Tibial nerve (tissue), 4 donors: ENCODE data around the gene XPNPEP1. TPM values are rescaled to one million over a fixed set of nuclear protein-coding genes. Genes with fewer than 3 reads are reported as not detected.

ENCODE experiments used
- DNase-seq, 2 donors: peaks; one replicate each; pipeline ENCODE4 v3.0.0-alpha.2; 2019; ENCODE audit warnings: low spot score in 2 of 2
- H3K27ac ChIP-seq, 4 donors: fragments of 200-600 bp; sonication (generic) in 3 of 4; one replicate each; pipeline ENCODE4 v1.5.1; 2017 to 2019; ENCODE audit warnings: mild to moderate bottlenecking in 1 of 4
- H3K27me3 ChIP-seq, 2 donors: fragments of 200-600 bp; sonication (generic) in 1 of 2; one replicate each; pipeline versions ENCODE4 v1.5.1 to v1.6.0; 2017 to 2019
- H3K36me3 ChIP-seq, 3 donors: fragments of 200-600 bp; sonication (generic); one replicate each; pipeline ENCODE4 v1.5.1; 2018 to 2019
- H3K4me1 ChIP-seq, 4 donors: fragments of 200-600 bp; sonication (generic) in 3 of 4; one replicate each; pipeline ENCODE4 v1.5.1; 2017 to 2019
- H3K4me3 ChIP-seq, 4 donors: fragments of 200-600 bp; sonication (generic) in 3 of 4; one replicate each; pipeline ENCODE4 v1.5.1; 2017 to 2019; ENCODE audit warnings: mild to moderate bottlenecking in 1 of 4, moderate library complexity in 1 of 4
- H3K9me3 ChIP-seq, 4 donors: fragments of 200-600 bp; sonication (generic) in 3 of 4; one replicate each; pipeline ENCODE4 v1.5.1; 2017 to 2019
- EP300 ChIP-seq, 2 donors: sonication (generic); formaldehyde crosslinking; IDR thresholded peaks; one replicate each; pipeline ENCODE4 v1.6.1; 2017; ENCODE audit warnings: antibody characterized with exemption in 2 of 2, mild to moderate bottlenecking in 1 of 2
- POLR2A ChIP-seq, 2 donors: fragments of 450-650 bp; IDR thresholded peaks; one replicate each; pipeline ENCODE4 v1.6.1; 2017; ENCODE audit warnings: antibody characterized with exemption in 2 of 2, mild to moderate bottlenecking in 2 of 2, moderate library complexity in 2 of 2
- WGBS, 2 donors: methylation state at CpG; one replicate each; pipeline ENCODE4 v1.1.5; 2018; 5-methylcytosine and 5-hydroxymethylcytosine counted together
- total RNA-seq, 4 donors: library from RNA; depleted of rRNA; stranded (reverse); fragments of >200 nt; gene quantifications; one replicate each; pipeline ENCODE4 v1.1.0, GENCODE V29; 2016
- TF ChIP-seq, protein P1 (sequence below), 5 experiments: fragments of 200-600 bp in 3 of 5; fragments of 450-650 bp in 2 of 5; sonication (generic) in 3 of 5; IDR thresholded peaks; one replicate each; pipeline ENCODE4 v1.5.1; 2016 to 2019; ENCODE audit warnings: antibody characterized with exemption in 5 of 5, mild to moderate bottlenecking in 3 of 5, moderate library complexity in 2 of 5

XPNPEP1 gene
- total RNA-seq, 4 donors from 2014 or later, result 41.0 to 99.3 (median 62.4) TPM

GRCh38 chr10:109962247-109962646, 38.9 kb upstream of the XPNPEP1 start:
- no peaks in the 10 kb centered on the region for H3K27me3 ChIP-seq
- H3K4me1 ChIP-seq, result peaks cover 0 to 44% (median 12%) of the 10 kb centered on the region in 4 donors
- WGBS, 2 donors, result 87 to 94% methylated on average over 1 of the region's 1 CpG
- H3K4me3 ChIP-seq, result no peak overlapping the region
- H3K36me3 ChIP-seq, result no peaks in the 10 kb centered on the region
- H3K27ac ChIP-seq, result peak overlapping the region in 1 of 4 donors; percentile 45
- no peaks in the 10 kb centered on the region for H3K9me3 ChIP-seq
- TF ChIP-seq POLR2A (IDR thresholded peaks at IDR 0.05) (no peak), EP300 (IDR thresholded peaks at IDR 0.05) (no peak)
- TF ChIP-seq, protein P1, sequence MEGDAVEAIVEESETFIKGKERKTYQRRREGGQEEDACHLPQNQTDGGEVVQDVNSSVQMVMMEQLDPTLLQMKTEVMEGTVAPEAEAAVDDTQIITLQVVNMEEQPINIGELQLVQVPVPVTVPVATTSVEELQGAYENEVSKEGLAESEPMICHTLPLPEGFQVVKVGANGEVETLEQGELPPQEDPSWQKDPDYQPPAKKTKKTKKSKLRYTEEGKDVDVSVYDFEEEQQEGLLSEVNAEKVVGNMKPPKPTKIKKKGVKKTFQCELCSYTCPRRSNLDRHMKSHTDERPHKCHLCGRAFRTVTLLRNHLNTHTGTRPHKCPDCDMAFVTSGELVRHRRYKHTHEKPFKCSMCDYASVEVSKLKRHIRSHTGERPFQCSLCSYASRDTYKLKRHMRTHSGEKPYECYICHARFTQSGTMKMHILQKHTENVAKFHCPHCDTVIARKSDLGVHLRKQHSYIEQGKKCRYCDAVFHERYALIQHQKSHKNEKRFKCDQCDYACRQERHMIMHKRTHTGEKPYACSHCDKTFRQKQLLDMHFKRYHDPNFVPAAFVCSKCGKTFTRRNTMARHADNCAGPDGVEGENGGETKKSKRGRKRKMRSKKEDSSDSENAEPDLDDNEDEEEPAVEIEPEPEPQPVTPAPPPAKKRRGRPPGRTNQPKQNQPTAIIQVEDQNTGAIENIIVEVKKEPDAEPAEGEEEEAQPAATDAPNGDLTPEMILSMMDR (IDR thresholded peaks at IDR 0.05), result no peak
- DNase-seq, result no peak

DNA sequence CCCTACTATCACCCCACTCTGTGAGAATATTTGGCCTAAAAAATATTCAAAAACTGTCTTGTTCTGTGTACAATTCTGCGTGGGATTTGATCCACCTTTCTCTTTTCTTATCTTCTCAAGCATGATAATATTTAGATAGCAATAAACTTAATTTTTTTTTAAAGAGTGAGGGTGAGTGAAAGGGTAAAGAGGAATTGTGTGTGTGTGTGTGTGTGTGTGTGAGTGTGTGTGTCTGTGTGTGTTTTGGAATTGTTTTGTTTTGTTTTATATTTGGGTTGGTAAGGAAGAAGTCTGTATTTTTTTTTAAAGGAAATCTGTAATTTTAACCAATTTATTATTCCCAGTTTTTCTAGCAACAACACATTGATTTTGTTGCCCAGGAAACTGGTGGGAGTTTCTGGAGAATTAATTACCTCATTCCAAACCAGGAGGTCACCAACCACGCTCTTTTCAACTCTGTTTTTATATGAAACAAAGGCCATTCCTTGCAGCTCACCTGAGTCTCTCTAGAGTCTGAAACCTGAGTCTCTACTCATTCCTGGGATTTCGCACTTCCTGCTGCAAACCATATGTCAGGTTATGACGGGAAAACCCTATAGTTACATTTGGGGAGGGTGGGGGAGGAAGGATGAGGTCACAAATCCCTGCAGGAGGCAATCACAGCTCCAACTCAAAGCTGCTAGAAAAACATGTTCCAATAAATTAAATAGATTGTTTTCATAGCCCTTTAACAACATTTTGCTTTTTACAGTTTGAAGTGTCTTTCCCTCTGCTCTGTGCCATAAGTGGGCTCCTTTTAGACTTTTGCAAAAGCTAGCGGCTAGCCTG, 38.1 kb upstream of the XPNPEP1 start:
- peak overlapping the region in 2 of 4 donors; percentile 25 to 42 for H3K27ac ChIP-seq
- H3K4me1 ChIP-seq, result peaks cover 0 to 36% (median 7%) of the 10 kb centered on the region in 4 donors
- 63% methylated on average over 5 of the region's 5 CpGs for WGBS, 2 donors
- H3K4me3 ChIP-seq, result no peak overlapping the region
- H3K27me3 ChIP-seq, result no peaks in the 10 kb centered on the region
- H3K9me3 ChIP-seq, result no peaks in the 10 kb centered on the region
- no peak for DNase-seq
- no peaks in the 10 kb centered on the region for H3K36me3 ChIP-seq
- TF ChIP-seq, protein P1 (IDR thresholded peaks at IDR 0.05), result no peak
- TF ChIP-seq POLR2A (IDR thresholded peaks at IDR 0.05) (no peak), EP300 (IDR thresholded peaks at IDR 0.05) (no peak)

- TF ChIP-seq POLR2A (IDR thresholded peaks at IDR 0.05) (no peak), EP300 (IDR thresholded peaks at IDR 0.05) (no peak)
- TF ChIP-seq, protein P1 (IDR thresholded peaks at IDR 0.05), result no peak
- WGBS, 2 donors, result 51 to 65% methylated on average over 2 of the region's 2 CpGs
- Histone ChIP-seq H3K36me3 (no peaks in the 10 kb centered on the region), H3K4me1 (peaks cover 0 to 35% (median 7%) of the 10 kb centered on the region in 4 donors), H3K4me3 (no peak overlapping the region), H3K27me3 (no peaks in the 10 kb centered on the region), H3K27ac (peak overlapping the region in 2 of 4 donors; percentile 25 to 42), H3K9me3 (no peaks in the 10 kb centered on the region)
- no peak for DNase-seq
Measured at GRCh38 chr10:109960682-109961081, 37.4 kb upstream of the XPNPEP1 start.

DNA sequence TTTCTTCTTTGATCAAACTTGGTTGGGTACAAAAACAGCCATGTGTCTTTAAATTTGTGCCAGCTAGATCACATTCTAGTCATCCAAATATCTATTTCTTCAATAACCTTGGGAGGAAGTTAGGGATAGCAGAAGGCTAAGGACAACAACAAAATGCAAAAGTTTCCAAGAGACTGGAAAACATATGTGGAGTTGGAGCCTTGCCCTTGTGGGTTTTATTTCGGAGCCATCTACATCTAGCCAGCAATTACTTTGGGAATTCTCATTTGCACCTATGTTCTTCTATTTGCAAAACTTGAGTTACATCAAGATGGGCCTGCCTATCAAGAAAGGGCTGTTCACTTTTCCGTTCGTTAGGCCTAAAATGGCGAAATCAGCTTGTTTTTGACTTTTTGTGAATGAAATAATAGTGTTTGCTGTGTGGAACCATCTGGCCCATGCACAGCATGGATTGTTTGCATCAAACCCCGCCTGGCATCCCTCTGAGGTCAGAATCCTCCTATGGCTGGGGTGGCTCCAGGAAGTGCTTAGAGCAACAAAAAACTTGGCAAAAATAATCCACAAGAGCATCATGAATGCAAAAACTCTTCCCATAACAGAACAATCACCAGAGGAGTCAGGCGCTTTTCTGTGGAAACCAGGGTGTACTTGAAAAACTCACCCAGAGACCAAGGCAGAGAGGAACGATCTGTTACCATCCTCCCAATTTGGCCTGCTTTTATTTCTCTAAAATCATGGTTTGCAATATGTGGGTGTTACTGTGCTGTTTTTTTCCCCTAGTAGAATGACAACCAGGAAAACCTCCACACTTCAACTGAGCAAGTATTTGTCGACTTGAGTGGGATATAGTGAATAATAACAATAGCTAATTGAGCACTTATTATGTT, 36.2 kb upstream of the XPNPEP1 start:
- WGBS, 2 donors, result 79 to 82% methylated on average over 8 of the region's 8 CpGs
- Histone ChIP-seq H3K27me3 (no peaks in the 10 kb centered on the region), H3K27ac (no peak overlapping the region), H3K4me3 (no peak overlapping the region), H3K36me3 (no peaks in the 10 kb centered on the region), H3K4me1 (peaks cover 0 to 39% (median 7%) of the 10 kb centered on the region in 4 donors), H3K9me3 (no peaks in the 10 kb centered on the region)
- TF ChIP-seq EP300 (IDR thresholded peaks at IDR 0.05) (no peak), POLR2A (IDR thresholded peaks at IDR 0.05) (no peak)
- TF ChIP-seq, protein P1 (IDR thresholded peaks at IDR 0.05), result no peak
- DNase-seq, result no peak
